Activated naive CD4-positive, alpha-beta T cell treated with anti-CD3 and anti-CD28 coated beads, Interleukin-2, amount 10 ng/mL, durations not matched to agents 7 days and 5 days (primary cell): ENCODE data around the gene ENKUR.
"Not testable (repeated sequence)": the region's sequence is repeated elsewhere in the genome, so short reads cannot be mapped to it uniquely, and the experiment has no call there.

Experiments
- CTCF ChIA-PET: fragments of 350-600 bp; sonication (Branson Sonifier 250); formaldehyde crosslinking; loops from one replicate; lab custom pipeline; 2021; ENCODE audit warnings: antibody characterized with exemption; lab: Charles Lee
- DNase-seq: peaks from one replicate; pipeline ENCODE4 v3.0.0-alpha.2; 2020
- H3K27ac Mint-ChIP-seq: one replicate; pipeline ENCODE4 v1.8.0; 2021; ENCODE audit warnings: mild to moderate bottlenecking, moderate library complexity, mixed read lengths
- H3K27me3 Mint-ChIP-seq: one replicate; pipeline ENCODE4 v1.8.0; 2021; ENCODE audit warnings: mild to moderate bottlenecking, mixed read lengths
- H3K36me3 Mint-ChIP-seq: one replicate; pipeline ENCODE4 v1.8.0; 2021; ENCODE audit warnings: mixed read lengths
- H3K4me1 Mint-ChIP-seq: one replicate; pipeline ENCODE4 v1.8.0; 2021; ENCODE audit warnings: mixed read lengths
- H3K4me3 Mint-ChIP-seq: one replicate; pipeline ENCODE4 v1.8.0; 2021; ENCODE audit warnings: mild to moderate bottlenecking, moderate library complexity, mixed read lengths
- H3K9me3 Mint-ChIP-seq: one replicate; pipeline ENCODE4 v1.8.0; 2021; ENCODE audit warnings: mixed read lengths

The ENKUR gene

DNA sequence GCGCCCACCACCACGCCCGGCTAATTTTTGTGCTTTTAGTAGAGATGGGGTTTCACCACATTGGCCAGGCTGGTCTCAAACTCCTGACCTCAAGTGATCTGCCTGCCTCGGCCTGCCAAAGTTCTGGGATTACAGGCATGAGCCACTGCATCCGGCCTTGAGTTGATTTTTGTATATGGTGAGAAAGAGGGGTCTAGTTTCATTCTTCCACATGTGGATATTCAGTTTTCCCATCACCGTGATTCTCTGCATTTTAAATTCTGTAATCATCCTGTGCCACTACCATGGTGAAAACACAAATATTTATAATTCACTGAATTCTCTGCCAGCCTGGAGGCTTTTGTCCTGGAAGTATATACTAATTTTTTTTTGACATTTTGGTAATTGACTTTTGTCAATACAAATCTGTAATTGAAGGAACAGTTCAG, 58.3 kb downstream of the ENKUR start:
- H3K27me3 Mint-ChIP-seq, H3K27ac Mint-ChIP-seq, H3K9me3 Mint-ChIP-seq, CTCF ChIA-PET, H3K36me3 Mint-ChIP-seq, DNase-seq, H3K4me3 Mint-ChIP-seq: not testable (repeated sequence)
- H3K4me1 Mint-ChIP-seq, result peaks cover 12% of the 10 kb centered on the region

DNA sequence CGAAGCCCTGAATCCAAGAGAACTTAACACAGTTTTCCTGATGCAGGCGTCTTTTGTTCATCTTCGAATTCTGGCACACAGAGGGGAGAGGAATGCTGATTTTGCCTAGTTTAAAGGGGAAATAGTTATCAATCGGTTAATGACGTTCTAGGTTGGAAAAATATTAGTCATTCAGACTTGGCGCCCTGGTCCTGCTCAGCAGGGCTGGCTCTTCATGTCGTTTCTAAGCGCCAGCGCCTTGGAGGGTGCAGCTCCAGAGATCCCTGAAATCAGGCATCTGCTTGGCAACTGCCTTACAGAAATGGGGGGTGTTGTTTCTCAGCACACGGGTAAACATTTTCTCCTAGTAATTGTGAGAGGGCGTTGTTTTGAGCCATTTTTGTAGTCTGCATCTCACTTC, 62.3 kb downstream of the ENKUR start:
- peaks cover 22% of the 10 kb centered on the region for H3K4me1 Mint-ChIP-seq
- no peak for DNase-seq

DNA sequence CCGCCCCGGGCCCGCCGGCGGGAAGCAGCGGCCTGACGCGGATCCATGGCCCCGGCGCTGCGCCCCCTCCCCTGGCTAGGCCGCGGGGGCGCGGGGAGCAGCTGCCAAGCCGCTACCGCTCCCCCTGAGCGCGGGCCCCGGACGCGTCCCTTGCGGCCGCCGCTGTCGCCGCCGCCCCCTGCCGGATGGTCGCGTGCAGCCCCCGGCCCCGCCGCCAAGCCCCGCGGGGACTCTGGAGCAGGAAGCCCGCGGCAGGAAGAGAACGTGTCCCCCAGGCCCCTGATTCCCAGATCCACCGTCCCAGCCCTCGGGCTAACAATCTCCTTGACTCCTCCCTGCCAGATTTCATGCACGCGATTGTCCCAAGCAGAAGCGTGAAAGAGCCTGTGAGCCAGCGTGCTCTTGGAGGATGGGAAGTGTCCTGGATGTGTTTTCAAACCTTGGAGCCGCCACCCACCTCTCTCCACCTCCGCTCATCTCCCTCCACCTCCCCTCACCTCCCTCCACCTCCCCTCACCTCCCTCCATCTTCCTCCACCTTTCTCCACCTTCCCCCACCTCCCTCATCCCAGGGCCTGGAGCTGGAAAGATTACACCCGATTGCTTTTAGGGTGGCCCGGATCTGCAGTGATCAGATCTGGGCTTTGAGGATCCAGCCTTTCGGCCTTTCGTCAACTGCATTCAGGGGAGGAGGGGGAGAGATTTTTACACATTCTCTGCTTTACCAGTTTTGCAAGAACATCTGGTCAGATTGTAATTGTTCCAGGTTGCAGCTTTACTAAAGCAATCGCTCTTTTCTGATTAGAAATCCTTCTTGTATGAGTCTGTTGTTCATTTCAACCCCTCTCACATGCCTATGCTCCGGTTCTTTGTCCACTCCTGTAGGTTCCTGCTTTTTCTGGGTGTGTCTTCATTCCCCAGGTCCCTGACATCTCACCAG, 63.0 kb downstream of the ENKUR start:
- CTCF ChIA-PET, result interaction anchor here (0.6 to 2.5 kb wide), 4 partner anchors 14 to 356 kb away, joined by 3 to 10 read pairs (median 4); no protein-coding TSS in a partner anchor
- Mint-ChIP-seq H3K4me1 (peaks cover 22% of the 10 kb centered on the region), H3K27ac (peak overlapping the region; percentile 73), H3K36me3 (no peaks in the 10 kb centered on the region), H3K4me3 (peak overlapping the region; percentile 74), H3K27me3 (no peaks in the 10 kb centered on the region), H3K9me3 (no peaks in the 10 kb centered on the region)
- DNase-seq, result peak; percentile 63

More for the DNA sequence above, 62.3 kb downstream of the ENKUR start:
- Mint-ChIP-seq H3K9me3 (no peaks in the 10 kb centered on the region), H3K4me3 (peak overlapping the region; percentile 74), H3K27me3 (no peaks in the 10 kb centered on the region), H3K27ac (no peak overlapping the region), H3K36me3 (no peaks in the 10 kb centered on the region)
- CTCF ChIA-PET, result no interaction called here

DNA sequence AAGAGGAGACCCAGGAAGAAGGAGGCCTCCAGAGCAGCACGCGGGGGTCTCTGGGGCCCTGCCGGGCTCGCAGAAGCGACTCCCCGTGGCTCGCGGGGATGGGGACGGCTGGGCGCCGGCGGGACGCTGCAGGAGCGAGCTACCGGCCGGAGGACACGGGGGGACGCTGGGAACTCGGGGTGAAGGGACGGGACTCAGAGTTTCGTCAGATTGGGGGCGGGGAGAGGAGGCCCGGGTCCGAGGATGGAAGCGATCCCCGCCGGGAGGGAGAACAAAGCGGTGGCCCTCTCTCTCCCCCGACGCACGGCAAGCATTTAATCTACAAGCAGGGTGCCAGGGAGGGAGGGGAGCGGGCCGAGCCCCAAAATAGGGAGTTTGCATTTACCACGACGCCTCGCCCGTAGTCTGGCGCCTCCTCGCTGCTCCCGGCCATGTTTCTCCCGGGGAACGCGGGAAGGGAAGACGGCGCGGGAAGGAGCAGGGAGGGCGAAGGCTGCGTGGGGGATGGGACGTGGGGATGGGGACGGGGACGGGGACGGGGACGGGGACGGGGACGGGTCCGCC, 63.7 kb downstream of the ENKUR start, which contains the start of gene PRTFDC1:
TSS of gene PRTFDC1 (minus strand) at position 464 of the 564 bp plus-strand sequence. CDS start at position 433, 31 bp downstream.
- peaks cover 22% of the 10 kb centered on the region for H3K4me1 Mint-ChIP-seq
- no peaks in the 10 kb centered on the region for H3K36me3 Mint-ChIP-seq
- no peaks in the 10 kb centered on the region for H3K27me3 Mint-ChIP-seq
- H3K4me3 Mint-ChIP-seq, result peak within 1 kb of the TSS; percentile 74
- CTCF ChIA-PET, result interaction anchor here (0.6 to 2.5 kb wide), 5 partner anchors 13 to 355 kb away, joined by 3 to 10 read pairs (median 3); no protein-coding TSS in a partner anchor
- no peaks in the 10 kb centered on the region for H3K9me3 Mint-ChIP-seq
- H3K27ac Mint-ChIP-seq, result peak within 1 kb of the TSS; percentile 73
- peak; percentile 46 for DNase-seq

DNA sequence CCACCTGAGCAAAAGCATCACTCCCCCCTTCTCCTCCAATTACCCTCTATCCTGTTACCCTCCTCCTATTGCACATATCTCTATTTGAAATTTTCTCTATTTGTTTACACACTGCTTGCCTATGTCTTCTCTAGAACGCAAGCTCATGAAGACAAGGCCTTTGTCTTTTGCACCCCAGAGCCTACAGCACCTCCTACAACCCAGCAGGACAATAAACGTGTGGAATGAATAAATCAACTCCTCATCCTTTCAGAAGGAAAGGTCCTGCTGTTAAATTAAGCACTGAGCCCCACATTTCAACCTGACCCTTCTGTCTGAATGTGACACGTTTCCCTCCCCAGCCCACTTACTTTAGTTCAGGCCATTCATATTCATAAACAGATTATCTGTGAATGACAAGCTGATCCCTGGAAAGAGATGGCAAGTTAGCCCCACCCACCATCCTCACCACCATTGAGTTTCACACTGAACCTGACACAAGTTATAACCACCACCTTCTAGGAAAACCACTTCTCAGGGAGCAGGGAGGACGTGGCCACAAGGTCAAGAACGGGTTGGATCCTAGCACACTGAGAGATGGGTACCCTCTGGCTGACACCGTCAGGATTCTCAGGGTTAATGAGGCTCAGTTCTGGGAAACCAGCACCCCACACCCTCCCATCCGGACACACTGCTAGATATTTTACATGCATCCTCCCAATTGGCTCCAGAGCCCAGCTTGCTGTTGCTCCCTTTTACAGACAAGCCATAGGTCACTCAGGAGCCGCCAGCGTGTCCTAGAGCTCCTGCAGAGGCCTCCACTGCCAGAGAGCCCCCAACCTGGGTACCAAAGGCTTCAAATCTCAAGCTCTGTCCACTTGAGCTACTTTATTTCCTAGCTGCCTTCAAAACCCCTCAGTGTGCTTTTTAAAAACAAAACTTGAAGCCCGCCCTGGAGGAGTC, 64.5 kb downstream of the ENKUR start:
- H3K27ac Mint-ChIP-seq, result peak overlapping the region; percentile 25
- CTCF ChIA-PET, result interaction anchor here (0.6 to 2.5 kb wide), 5 partner anchors 12 to 327 kb away, joined by 3 to 10 read pairs (median 3); no protein-coding TSS in a partner anchor
- peak; percentile 33 for DNase-seq
- H3K9me3 Mint-ChIP-seq, result no peaks in the 10 kb centered on the region
- no peaks in the 10 kb centered on the region for H3K36me3 Mint-ChIP-seq
- H3K4me3 Mint-ChIP-seq, result peak overlapping the region; percentile 69
- H3K27me3 Mint-ChIP-seq, result no peaks in the 10 kb centered on the region
- H3K4me1 Mint-ChIP-seq, result peaks cover 22% of the 10 kb centered on the region

DNA sequence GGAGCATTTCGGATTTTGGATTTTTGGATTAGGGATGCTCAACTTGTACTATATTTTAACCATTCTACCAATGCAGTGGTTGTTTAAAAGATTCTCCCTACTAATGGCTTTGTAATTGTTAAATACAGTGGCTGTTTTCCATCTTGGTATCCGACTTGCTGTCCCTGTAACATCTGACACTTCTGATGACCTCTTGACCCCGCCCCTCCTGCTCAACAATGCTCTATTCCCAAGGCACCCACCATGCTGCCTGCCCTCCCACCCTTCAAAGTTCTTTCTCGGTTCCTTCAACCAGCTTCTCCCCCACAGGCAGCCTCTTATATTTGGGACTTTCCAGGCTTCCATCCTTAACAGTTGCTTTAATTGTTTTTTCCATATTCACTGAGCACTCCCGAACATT, 65.5 kb downstream of the ENKUR start:
- H3K27ac Mint-ChIP-seq, result no peak overlapping the region
- CTCF ChIA-PET, result no interaction called here

DNA sequence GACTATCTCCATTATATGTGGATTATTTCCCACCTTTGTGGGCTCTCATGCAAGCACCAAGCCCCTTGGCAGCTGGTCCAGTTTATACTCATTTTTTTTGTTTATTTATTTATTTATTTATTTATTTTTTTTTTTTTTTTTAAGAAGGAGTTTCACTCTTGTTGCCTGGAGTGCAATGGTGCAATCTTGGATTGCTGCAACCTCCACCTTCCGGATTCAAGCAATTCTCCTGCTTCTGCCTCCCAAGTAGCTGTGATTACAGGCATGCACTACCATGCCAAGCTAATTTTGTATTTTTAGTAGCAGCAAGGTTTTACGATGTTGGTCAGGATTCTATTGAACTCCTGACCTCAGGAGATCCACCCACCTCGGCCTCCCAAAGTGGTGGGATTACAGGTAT, 66.3 kb downstream of the ENKUR start:
- DNase-seq, result no peak
- Mint-ChIP-seq H3K36me3 (no peaks in the 10 kb centered on the region), H3K4me3 (no peak overlapping the region), H3K4me1 (peaks cover 22% of the 10 kb centered on the region), H3K27me3 (no peaks in the 10 kb centered on the region), H3K27ac (no peak overlapping the region), H3K9me3 (no peaks in the 10 kb centered on the region)
- CTCF ChIA-PET, result no interaction called here

More for the DNA sequence above, 65.5 kb downstream of the ENKUR start:
- peaks cover 22% of the 10 kb centered on the region for H3K4me1 Mint-ChIP-seq
- H3K9me3 Mint-ChIP-seq, result no peaks in the 10 kb centered on the region
- H3K36me3 Mint-ChIP-seq, result no peaks in the 10 kb centered on the region
- DNase-seq, result no peak
- H3K4me3 Mint-ChIP-seq, result no peak overlapping the region
- H3K27me3 Mint-ChIP-seq, result no peaks in the 10 kb centered on the region

DNA sequence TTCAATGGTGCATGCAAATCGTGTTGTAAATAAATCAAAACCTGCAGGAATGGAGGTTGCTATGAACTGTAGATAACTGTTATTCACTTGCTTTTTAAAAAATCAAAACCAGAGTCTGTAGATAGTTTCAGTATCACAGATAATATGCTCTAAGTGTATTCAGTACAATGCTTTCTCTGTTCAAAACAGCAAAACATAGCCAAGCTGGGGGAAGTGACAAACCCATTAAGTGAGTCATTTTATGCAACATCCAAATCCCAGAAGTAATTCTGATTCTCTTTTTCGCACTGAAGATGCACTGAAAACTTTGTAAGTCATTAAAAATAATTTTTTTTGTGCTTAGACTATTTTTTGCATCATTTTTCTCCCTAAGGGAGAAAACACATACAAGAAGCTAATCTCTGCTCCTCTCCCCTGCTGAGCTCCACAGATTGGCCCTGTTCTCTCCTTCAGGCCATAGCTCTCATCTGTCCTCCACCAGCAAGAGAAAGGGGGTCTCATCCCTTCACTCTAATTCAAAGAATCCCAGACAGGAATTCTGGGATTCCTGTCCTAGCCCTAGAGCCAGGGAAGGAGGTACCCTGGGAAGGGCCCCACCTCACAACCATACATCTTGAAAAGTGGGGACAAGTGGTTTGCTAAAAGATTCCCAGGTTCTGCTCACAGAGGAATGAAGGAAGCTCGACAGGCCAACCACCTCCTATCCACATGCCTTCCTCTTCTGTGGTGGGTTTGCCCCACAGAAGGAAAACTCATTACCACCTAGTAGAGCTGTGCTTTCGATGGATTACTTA, 68.5 kb downstream of the ENKUR start:
- H3K36me3 Mint-ChIP-seq, result no peaks in the 10 kb centered on the region
- H3K27me3 Mint-ChIP-seq, result no peaks in the 10 kb centered on the region
- H3K4me1 Mint-ChIP-seq, result peaks cover 10% of the 10 kb centered on the region
- DNase-seq, result no peak
- no peaks in the 10 kb centered on the region for H3K9me3 Mint-ChIP-seq
- no peak overlapping the region for H3K4me3 Mint-ChIP-seq
- H3K27ac Mint-ChIP-seq, result no peak overlapping the region
- CTCF ChIA-PET, result interaction anchor here (1.5 kb wide), 1 partner anchor 330 kb away, joined by 4 read pairs; no protein-coding TSS in a partner anchor

DNA sequence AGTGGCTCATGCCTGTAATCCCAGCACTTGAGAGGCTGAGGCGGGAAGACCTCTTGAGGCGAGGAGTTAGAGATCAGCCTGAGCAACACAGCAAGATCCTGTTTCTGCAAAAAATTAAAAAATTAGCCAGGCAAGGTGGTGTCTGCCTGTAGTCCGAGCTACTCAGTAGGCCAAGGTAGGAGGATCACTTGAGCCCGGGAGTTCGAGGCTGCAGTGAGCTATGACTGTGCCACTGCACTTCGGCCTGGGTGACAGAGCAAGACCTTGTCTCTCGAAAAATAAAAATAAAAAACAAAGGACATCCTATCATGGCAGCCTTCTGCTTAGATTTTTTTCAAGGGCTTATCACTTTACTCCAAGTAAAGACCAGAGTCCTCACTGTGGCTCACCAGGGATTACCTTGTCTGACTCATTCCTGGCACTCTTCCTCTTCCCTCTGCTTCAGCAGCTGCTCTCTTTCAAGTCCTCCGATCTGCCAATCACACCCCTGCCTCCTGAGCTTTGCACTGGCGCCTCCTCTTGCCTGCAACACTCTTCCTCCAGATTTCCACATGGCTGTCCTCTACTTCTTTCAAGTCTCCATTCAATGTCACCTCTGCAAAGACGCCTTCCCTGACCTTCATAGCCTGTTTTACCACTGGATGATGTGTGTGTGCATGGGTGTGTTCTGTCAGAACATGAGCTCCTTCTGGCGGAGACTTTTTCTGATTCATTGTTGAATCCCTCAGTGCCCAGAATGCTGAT, 71.3 kb downstream of the ENKUR start:
- DNase-seq, result no peak
- H3K9me3 Mint-ChIP-seq, result no peaks in the 10 kb centered on the region
- H3K36me3 Mint-ChIP-seq, result no peaks in the 10 kb centered on the region
- no peaks in the 10 kb centered on the region for H3K27me3 Mint-ChIP-seq
- no peak overlapping the region for H3K27ac Mint-ChIP-seq
- no peak overlapping the region for H3K4me3 Mint-ChIP-seq
- CTCF ChIA-PET, result interaction anchor here (1.3 kb wide), 1 partner anchor 15 kb away, joined by 3 read pairs; no protein-coding TSS in a partner anchor
- no peaks in the 10 kb centered on the region for H3K4me1 Mint-ChIP-seq

DNA sequence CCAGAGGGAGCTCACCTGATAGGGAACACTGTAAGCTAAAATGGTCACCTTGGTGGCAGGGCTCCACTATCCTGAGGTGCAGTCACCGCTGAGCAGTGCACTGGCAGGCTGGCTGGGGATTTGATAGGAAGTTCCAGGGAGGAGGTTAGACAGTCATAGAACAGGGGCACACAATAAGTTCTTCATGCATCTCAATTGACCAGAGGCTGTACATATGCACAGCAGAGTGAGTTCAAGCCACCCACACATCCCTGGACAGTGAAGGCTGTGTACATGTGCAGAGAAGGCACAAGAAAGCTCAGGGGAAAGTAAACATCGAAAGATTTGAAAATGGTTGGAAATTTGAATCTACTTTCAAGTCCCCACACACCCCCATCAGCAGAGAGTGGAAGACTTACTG, 77.4 kb downstream of the ENKUR start:
- no peaks in the 10 kb centered on the region for H3K4me1 Mint-ChIP-seq
- no peaks in the 10 kb centered on the region for H3K27me3 Mint-ChIP-seq
- CTCF ChIA-PET, result interaction anchor here (0.9 kb wide), 1 partner anchor 14 kb away, joined by 4 read pairs; the partner anchor contains the start of gene PRTFDC1

DNA sequence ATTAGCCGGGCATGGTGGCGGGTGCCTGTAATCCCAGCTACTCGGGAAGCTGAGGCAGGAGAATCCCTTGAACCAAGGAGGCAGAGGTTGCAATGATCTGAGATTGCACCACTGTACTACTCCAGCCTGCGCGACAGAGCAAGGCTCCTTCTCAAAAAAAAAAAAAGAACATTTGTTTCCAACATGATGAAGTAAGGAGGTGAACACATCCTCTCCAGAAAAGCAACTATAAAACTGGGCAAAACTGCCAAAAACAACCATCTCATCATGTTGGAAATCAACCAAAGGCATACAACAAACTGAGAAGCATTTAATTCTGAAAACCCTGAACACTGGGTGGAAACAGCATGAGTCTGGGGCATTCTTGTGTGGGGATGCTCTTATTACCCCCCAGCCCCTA, 77.9 kb downstream of the ENKUR start:
- CTCF ChIA-PET, result no interaction called here
- Mint-ChIP-seq H3K4me1 (no peaks in the 10 kb centered on the region), H3K27me3 (no peaks in the 10 kb centered on the region), H3K27ac (no peak overlapping the region), H3K9me3 (no peaks in the 10 kb centered on the region), H3K4me3 (no peak overlapping the region), H3K36me3 (no peaks in the 10 kb centered on the region)
- DNase-seq, result no peak

More for the DNA sequence above, 77.4 kb downstream of the ENKUR start:
- Mint-ChIP-seq H3K27ac (no peak overlapping the region), H3K4me3 (no peak overlapping the region), H3K36me3 (no peaks in the 10 kb centered on the region), H3K9me3 (no peaks in the 10 kb centered on the region)
- no peak for DNase-seq

DNA sequence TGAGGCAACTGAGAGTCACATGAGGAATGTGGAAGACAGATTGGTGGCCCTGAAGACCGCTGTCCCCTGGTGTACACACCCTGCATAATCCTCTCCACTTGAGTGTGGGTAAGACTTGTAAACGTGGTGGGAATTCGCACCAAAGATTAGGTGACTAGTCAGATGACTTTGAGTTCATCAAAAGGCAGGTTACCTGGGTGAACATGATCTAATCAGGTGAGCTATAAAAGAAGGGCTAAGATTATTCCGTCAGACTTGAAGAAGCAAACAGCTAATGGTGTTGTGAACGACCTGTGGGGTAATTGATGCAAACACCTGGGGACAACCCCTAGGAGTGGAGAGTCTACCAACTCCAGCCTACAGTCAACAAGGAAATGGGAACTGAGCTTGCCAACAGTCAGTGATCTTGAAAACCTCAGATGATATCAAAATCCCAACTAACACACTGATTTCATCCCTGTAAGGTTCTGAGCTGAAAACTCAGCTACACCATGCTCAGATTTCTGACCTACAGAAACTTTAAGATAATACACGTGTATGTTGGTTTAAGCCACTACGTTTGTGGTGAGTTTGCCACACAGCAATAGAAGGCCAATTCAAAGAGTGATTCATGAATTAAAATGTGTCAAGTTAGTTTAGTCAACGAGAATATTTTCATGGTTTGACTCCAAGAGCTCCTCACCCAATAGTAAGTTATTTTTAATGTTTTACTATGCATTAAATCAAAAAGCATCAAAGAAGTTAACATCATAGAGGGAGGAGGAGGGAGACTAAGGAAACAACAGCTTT, 80.3 kb downstream of the ENKUR start:
- Mint-ChIP-seq H3K4me1 (no peaks in the 10 kb centered on the region), H3K36me3 (no peaks in the 10 kb centered on the region)
- CTCF ChIA-PET, result interaction anchor here (0.6 to 1.0 kb wide), 2 partner anchors 10 to 294 kb away, joined by 3 read pairs; no protein-coding TSS in a partner anchor

More for the DNA sequence above, 80.3 kb downstream of the ENKUR start:
- Mint-ChIP-seq H3K9me3 (no peaks in the 10 kb centered on the region), H3K27ac (no peak overlapping the region), H3K27me3 (no peaks in the 10 kb centered on the region), H3K4me3 (no peak overlapping the region)
- DNase-seq, result no peak
